NB4 (cell line): Measurements from ENCODE around the gene SLC43A3.

ENCODE experiments used
- CTCF ChIP-seq: IDR thresholded peaks from one replicate; pipeline ENCODE4 v1.5.1; 2012; ENCODE audit warnings: low read depth, low read length
- POLR2A ChIP-seq: IDR thresholded peaks from 2 replicates; pipeline ENCODE4 v1.6.1; 2011; ENCODE audit warnings: mild to moderate bottlenecking; ENCODE audit not compliant: insufficient read length; ENCODE audit errors: extremely low read depth

GRCh38 chr11:57357856-57358255 lies 69.1 kb downstream of the SLC43A3 start:
- TF ChIP-seq CTCF (no peak), POLR2A (no peak)
